ENCODE data around the gene NSMCE3. TPM values are rescaled to one million over a fixed set of nuclear protein-coding genes. Genes with fewer than 3 reads are reported as not detected.

Gene NSMCE3
- total RNA-seq, 1 donor from 2014 or later = 12.5 TPM

DNA sequence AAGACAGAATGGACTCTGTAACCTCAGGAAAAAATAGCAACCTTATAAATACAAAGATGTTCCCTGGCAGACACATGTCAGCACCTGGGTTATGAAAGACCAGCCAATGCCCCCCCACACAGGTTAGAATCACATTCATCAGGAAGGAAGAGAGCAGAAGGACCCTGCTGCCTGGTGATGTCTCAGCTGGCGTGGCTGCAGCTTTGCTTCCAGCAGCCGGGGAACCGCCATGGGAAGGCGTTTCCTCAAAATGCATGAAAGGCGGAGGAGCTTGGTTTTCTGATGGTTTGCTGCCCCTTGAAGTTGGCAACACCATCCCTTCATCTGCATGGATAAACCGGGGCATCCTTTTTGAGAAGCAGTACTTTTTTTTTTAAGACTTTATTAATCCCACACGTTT is 10.9 kb upstream of the NSMCE3 start:
- TF ChIP-seq CTCF (conservative IDR thresholded peaks at IDR 0.05) = no peak
- Mint-ChIP-seq H3K4me1 (peaks cover 5% of the 10 kb centered on the region), H3K27me3 (ENCODE audit: low read depth) (no peaks in the 10 kb centered on the region), H3K9me3 (no peaks in the 10 kb centered on the region), H3K36me3 (ENCODE audit: low read depth) (no peaks in the 10 kb centered on the region), H3K4me3 (no peak overlapping the region), H3K27ac (ENCODE audit: unreplicated experiment) (no peak overlapping the region)
- DNase-seq (ENCODE audit: low read depth, low spot score) = no peak

DNA sequence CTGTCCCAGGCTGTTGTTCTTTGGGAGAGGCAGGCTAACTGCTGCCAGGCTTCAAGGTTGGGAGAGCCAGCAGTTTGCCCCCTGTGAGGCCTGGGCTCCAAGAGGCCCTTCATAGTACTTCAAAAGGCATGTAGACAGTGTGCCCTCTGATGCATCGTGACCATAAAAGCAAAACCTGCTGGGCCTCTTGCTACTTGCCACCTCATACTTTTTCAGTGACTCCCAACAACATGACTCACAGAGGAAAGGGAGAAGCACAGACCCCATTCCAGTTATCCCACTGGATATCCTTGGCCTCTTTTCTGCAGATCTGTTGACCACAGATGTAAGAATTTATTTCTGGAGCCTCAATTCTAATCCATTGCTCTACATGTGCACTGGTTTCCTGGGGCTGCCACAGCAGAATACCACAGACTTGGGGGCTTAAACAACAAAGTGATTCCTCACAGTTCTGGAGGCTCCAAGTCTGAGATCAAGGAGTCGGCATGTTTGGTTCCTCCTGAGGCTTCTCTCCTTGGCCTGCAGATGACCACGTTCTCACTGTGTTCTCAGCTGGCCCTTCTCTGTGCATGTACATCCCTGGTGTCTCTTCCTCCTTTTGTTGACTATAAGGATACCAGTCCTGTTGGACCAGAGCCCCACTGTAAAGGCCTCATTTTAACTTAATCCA is 8.9 kb upstream of the NSMCE3 start:
- Mint-ChIP-seq H3K4me1 (peaks cover 5% of the 10 kb centered on the region), H3K9me3 (no peaks in the 10 kb centered on the region), H3K36me3 (ENCODE audit: low read depth) (no peaks in the 10 kb centered on the region), H3K27me3 (ENCODE audit: low read depth) (no peaks in the 10 kb centered on the region), H3K4me3 (no peak overlapping the region), H3K27ac (ENCODE audit: unreplicated experiment) (no peak overlapping the region)
- DNase-seq (ENCODE audit: low read depth, low spot score) = no peak
- no peak for TF ChIP-seq CTCF (conservative IDR thresholded peaks at IDR 0.05)

GRCh38 chr15:29276366-29276765 is 6.7 kb upstream of the NSMCE3 start:
- no peaks in the 10 kb centered on the region for H3K36me3 Mint-ChIP-seq (ENCODE audit: low read depth)
- H3K27ac Mint-ChIP-seq (ENCODE audit: unreplicated experiment) = no peak overlapping the region
- no peaks in the 10 kb centered on the region for H3K27me3 Mint-ChIP-seq (ENCODE audit: low read depth)
- no peak for DNase-seq (ENCODE audit: low read depth, low spot score)
- no peaks in the 10 kb centered on the region for H3K9me3 Mint-ChIP-seq
- H3K4me3 Mint-ChIP-seq = no peak overlapping the region
- peaks cover 10% of the 10 kb centered on the region for H3K4me1 Mint-ChIP-seq
- TF ChIP-seq CTCF (conservative IDR thresholded peaks at IDR 0.05) = no peak

DNA sequence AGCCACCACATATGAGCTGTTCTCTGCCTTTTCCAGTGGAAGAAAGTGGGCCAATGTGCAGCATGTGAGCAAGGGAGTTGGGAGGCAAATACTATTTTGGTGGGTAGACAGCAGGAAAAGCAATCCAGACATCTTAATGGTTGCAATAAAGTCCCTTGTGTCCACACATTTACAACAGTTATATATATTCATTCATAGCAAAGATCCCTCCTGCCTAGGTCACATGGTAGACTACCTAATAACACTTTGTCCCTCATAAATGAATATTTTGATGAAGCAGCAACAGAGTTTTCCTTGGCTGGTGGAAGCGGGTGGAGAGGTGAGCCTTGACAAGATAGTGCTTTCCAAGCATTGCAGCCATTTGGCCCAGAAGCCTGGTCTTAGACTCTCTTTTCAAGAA is 6.2 kb upstream of the NSMCE3 start:
- Mint-ChIP-seq H3K27me3 (ENCODE audit: low read depth) (no peaks in the 10 kb centered on the region), H3K9me3 (no peaks in the 10 kb centered on the region), H3K4me3 (no peak overlapping the region), H3K27ac (ENCODE audit: unreplicated experiment) (no peak overlapping the region), H3K4me1 (peaks cover 13% of the 10 kb centered on the region), H3K36me3 (ENCODE audit: low read depth) (no peaks in the 10 kb centered on the region)
- no peak for DNase-seq (ENCODE audit: low read depth, low spot score)
- TF ChIP-seq CTCF (conservative IDR thresholded peaks at IDR 0.05) = no peak

DNA sequence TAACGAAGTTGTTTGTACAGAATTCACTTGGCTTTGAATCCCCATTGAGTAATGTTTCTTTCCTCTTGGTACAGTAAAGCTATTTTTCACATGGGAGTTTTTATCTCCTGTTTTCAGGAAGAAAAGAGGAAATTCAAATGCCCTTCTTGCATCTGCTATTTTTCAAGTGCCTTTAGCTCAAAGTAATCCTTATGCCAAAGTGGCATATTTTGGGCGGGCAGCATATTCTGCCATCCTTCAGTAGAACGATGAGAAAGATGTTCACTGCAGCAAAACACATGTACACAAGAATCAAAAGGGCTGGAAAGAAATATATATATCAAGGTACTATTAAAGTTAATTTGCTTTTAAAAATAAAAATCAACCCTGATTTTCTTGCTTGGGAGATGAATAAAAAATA is 5.3 kb upstream of the NSMCE3 start:
- Mint-ChIP-seq H3K4me3 (no peak overlapping the region), H3K27me3 (ENCODE audit: low read depth) (no peaks in the 10 kb centered on the region), H3K36me3 (ENCODE audit: low read depth) (no peaks in the 10 kb centered on the region), H3K27ac (ENCODE audit: unreplicated experiment) (no peak overlapping the region), H3K4me1 (peaks cover 15% of the 10 kb centered on the region), H3K9me3 (no peaks in the 10 kb centered on the region)
- no peak for TF ChIP-seq CTCF (conservative IDR thresholded peaks at IDR 0.05)
- no peak for DNase-seq (ENCODE audit: low read depth, low spot score)

Data from neural crest cell (in vitro differentiated cells).